Hematopoietic multipotent progenitor cell treated with erythropoietin and hydrocortisone succinate and interleukin-3 and kit ligand, for 15 days (in vitro differentiated cells): ENCODE measurements around the gene SLC2A13.

Experiments used
- DNase-seq: peaks from one replicate; pipeline ENCODE4 v3.0.0-alpha.2; 2015; ENCODE audit warnings: low spot score

The SLC2A13 gene

GRCh38 chr12:40105515-40106201 is at the start of gene SLC2A13:
Gene SLC2A13 (minus strand): TSS chr12:40106081. CDS start chr12:40105808, 273 bp downstream.
- DNase-seq = peak; percentile 79

GRCh38 chr12:40154381-40154780 is 48.5 kb upstream of the SLC2A13 start:
- DNase-seq = no peak

GRCh38 chr12:40153432-40153831 is 47.6 kb upstream of the SLC2A13 start:
- DNase-seq = no peak

- DNase-seq = peak; percentile 24
Observed at GRCh38 chr12:40152783-40153383, 47.0 kb upstream of the SLC2A13 start.

GRCh38 chr12:40149673-40150260 is 43.9 kb upstream of the SLC2A13 start:
- DNase-seq = no peak

- DNase-seq = no peak
Observed at GRCh38 chr12:40146800-40147797, 41.2 kb upstream of the SLC2A13 start.

- no peak for DNase-seq
Observed at GRCh38 chr12:40145896-40146295, 40.0 kb upstream of the SLC2A13 start.

- DNase-seq = no peak
Observed at GRCh38 chr12:40144023-40144422, 38.1 kb upstream of the SLC2A13 start.

GRCh38 chr12:40142001-40142744 is 36.3 kb upstream of the SLC2A13 start:
- DNase-seq = no peak

GRCh38 chr12:40138526-40138925 is 32.6 kb upstream of the SLC2A13 start:
- no peak for DNase-seq

GRCh38 chr12:40137252-40137651 is 31.4 kb upstream of the SLC2A13 start:
- no peak for DNase-seq

GRCh38 chr12:40127408-40127807 is 21.5 kb upstream of the SLC2A13 start:
- no peak for DNase-seq

- no peak for DNase-seq
Observed at GRCh38 chr12:40123496-40123895, 17.6 kb upstream of the SLC2A13 start.

GRCh38 chr12:40122842-40123241 is 17.0 kb upstream of the SLC2A13 start:
- DNase-seq = no peak

- DNase-seq = no peak
Observed at GRCh38 chr12:40117818-40118217, 11.9 kb upstream of the SLC2A13 start.

GRCh38 chr12:40110586-40110985 is 4.7 kb upstream of the SLC2A13 start:
- no peak for DNase-seq

- DNase-seq = no peak
Observed at GRCh38 chr12:40107803-40108620, 2.1 kb upstream of the SLC2A13 start.

GRCh38 chr12:40107098-40107802 is 1.4 kb upstream of the SLC2A13 start:
- DNase-seq = peak; percentile 80

- no peak for DNase-seq
Observed at GRCh38 chr12:40106655-40107054, 774 bp upstream of the SLC2A13 start.

GRCh38 chr12:40106202-40106533 is 287 bp upstream of the SLC2A13 start:
- DNase-seq = no peak
